ENCODE measurements around the gene TRPV2. TPM values are rescaled to one million over a fixed set of nuclear protein-coding genes. Genes with fewer than 3 reads are reported as not detected.

Gene TRPV2
- total and polyA plus RNA-seq, 4 donors: 2.9 to 9.3 (median 4.6) TPM

- Histone ChIP-seq H3K36me3 (ENCODE audit: control insufficient read depth in 4 of 4, insufficient read depth in 3 of 4, low read depth in 1 of 4, low read length in 3 of 4) (no peaks in the 10 kb centered on the region), H3K27me3 (ENCODE audit: control insufficient read depth in 4 of 4, insufficient read depth in 4 of 4, low read length in 3 of 4) (no peaks in the 10 kb centered on the region), H3K4me1 (ENCODE audit: control insufficient read depth in 4 of 4, insufficient read depth in 4 of 4, low read length in 3 of 4) (peaks cover 0 to 9% (median 7%) of the 10 kb centered on the region in 4 donors), H3K27ac (ENCODE audit: low read depth in 1 of 2, low read length in 2 of 2) (no peak overlapping the region), H3K4me3 (ENCODE audit: low read depth in 1 of 3, low read length in 3 of 3) (no peak overlapping the region), H3K9me3 (ENCODE audit: control insufficient read depth in 4 of 4, low read length in 3 of 4) (no peaks in the 10 kb centered on the region), H3K9ac (ENCODE audit: low read depth in 1 of 2, low read length in 2 of 2) (no peak overlapping the region)
- DNase-seq (ENCODE audit: low spot score): no peak
- WGBS: 75% methylated on average over 3 of the region's 3 CpGs
- TF ChIP-seq CTCF (IDR thresholded peaks at IDR 0.05; ENCODE audit: low read depth, low read length, missing input control) (no peak), JUND (IDR thresholded peaks at IDR 0.05) (no peak), NR2F2 (IDR thresholded peaks at IDR 0.05) (no peak), FOXA2 (IDR thresholded peaks at IDR 0.05) (no peak), TAF1 (conservative IDR thresholded peaks at IDR 0.05) (no peak), ATF3 (IDR thresholded peaks at IDR 0.05) (no peak), RXRA (IDR thresholded peaks at IDR 0.05) (no peak), HNF4G (IDR thresholded peaks at IDR 0.05) (no peak), FOXA1 (IDR thresholded peaks at IDR 0.05) (no peak), ZBTB33 (IDR thresholded peaks at IDR 0.05) (no peak), YY1 (IDR thresholded peaks at IDR 0.05) (no peak), HNF4A (conservative IDR thresholded peaks at IDR 0.05) (no peak), GABPA (IDR thresholded peaks at IDR 0.05 in 1 of 2, conservative IDR thresholded peaks at IDR 0.05 in 1 of 2) (no peak), RAD21 (IDR thresholded peaks at IDR 0.05) (no peak), EGR1 (IDR thresholded peaks at IDR 0.05; ENCODE audit: low read depth in 2 of 2) (no peak), SP1 (IDR thresholded peaks at IDR 0.05) (no peak)
- TF ChIP-seq, protein P1, sequence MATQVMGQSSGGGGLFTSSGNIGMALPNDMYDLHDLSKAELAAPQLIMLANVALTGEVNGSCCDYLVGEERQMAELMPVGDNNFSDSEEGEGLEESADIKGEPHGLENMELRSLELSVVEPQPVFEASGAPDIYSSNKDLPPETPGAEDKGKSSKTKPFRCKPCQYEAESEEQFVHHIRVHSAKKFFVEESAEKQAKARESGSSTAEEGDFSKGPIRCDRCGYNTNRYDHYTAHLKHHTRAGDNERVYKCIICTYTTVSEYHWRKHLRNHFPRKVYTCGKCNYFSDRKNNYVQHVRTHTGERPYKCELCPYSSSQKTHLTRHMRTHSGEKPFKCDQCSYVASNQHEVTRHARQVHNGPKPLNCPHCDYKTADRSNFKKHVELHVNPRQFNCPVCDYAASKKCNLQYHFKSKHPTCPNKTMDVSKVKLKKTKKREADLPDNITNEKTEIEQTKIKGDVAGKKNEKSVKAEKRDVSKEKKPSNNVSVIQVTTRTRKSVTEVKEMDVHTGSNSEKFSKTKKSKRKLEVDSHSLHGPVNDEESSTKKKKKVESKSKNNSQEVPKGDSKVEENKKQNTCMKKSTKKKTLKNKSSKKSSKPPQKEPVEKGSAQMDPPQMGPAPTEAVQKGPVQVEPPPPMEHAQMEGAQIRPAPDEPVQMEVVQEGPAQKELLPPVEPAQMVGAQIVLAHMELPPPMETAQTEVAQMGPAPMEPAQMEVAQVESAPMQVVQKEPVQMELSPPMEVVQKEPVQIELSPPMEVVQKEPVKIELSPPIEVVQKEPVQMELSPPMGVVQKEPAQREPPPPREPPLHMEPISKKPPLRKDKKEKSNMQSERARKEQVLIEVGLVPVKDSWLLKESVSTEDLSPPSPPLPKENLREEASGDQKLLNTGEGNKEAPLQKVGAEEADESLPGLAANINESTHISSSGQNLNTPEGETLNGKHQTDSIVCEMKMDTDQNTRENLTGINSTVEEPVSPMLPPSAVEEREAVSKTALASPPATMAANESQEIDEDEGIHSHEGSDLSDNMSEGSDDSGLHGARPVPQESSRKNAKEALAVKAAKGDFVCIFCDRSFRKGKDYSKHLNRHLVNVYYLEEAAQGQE (IDR thresholded peaks at IDR 0.05): no peak
Observed at GRCh38 chr17:16465052-16465312, 49.6 kb downstream of the TRPV2 start.

- no peak overlapping the region for H3K9ac ChIP-seq (ENCODE audit: low read depth in 1 of 2, low read length in 2 of 2)
- H3K4me1 ChIP-seq (ENCODE audit: control insufficient read depth in 4 of 4, insufficient read depth in 4 of 4, low read length in 3 of 4): peaks cover 0 to 9% (median 7%) of the 10 kb centered on the region in 4 donors
- TF ChIP-seq TAF1 (conservative IDR thresholded peaks at IDR 0.05) (no peak), GABPA (IDR thresholded peaks at IDR 0.05 in 1 of 2, conservative IDR thresholded peaks at IDR 0.05 in 1 of 2) (no peak), SP1 (IDR thresholded peaks at IDR 0.05) (no peak), ZBTB33 (IDR thresholded peaks at IDR 0.05) (no peak), RXRA (IDR thresholded peaks at IDR 0.05) (no peak), HNF4G (IDR thresholded peaks at IDR 0.05) (no peak), HNF4A (conservative IDR thresholded peaks at IDR 0.05) (no peak), EGR1 (IDR thresholded peaks at IDR 0.05; ENCODE audit: low read depth in 2 of 2) (no peak), YY1 (IDR thresholded peaks at IDR 0.05) (no peak), RAD21 (IDR thresholded peaks at IDR 0.05) (no peak)
- TF ChIP-seq, protein P2, sequence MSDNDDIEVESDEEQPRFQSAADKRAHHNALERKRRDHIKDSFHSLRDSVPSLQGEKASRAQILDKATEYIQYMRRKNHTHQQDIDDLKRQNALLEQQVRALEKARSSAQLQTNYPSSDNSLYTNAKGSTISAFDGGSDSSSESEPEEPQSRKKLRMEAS (IDR thresholded peaks at IDR 0.05): no peak
- no peaks in the 10 kb centered on the region for H3K9me3 ChIP-seq (ENCODE audit: control insufficient read depth in 4 of 4, low read length in 3 of 4)
- H3K27me3 ChIP-seq (ENCODE audit: control insufficient read depth in 4 of 4, insufficient read depth in 4 of 4, low read length in 3 of 4): no peaks in the 10 kb centered on the region
- no peak overlapping the region for H3K4me3 ChIP-seq (ENCODE audit: low read depth in 1 of 3, low read length in 3 of 3)
- no peak overlapping the region for H3K27ac ChIP-seq (ENCODE audit: low read depth in 1 of 2, low read length in 2 of 2)
- DNase-seq (ENCODE audit: low spot score): no peak
- no peaks in the 10 kb centered on the region for H3K36me3 ChIP-seq (ENCODE audit: control insufficient read depth in 4 of 4, insufficient read depth in 3 of 4, low read depth in 1 of 4, low read length in 3 of 4)
- 85% methylated on average over 4 of the region's 4 CpGs for WGBS
Observed at GRCh38 chr17:16465861-16466338, 50.5 kb downstream of the TRPV2 start.
